Neural progenitor cell (in vitro differentiated cells): ENCODE measurements around the gene RMDN2.

ENCODE experiments used
- CTCF ChIP-seq: fragments of 200-600 bp; sonication (generic); IDR thresholded peaks from 2 replicates; pipeline ENCODE4 v1.5.1; 2017; ENCODE audit warnings: antibody characterized with exemption, mild to moderate bottlenecking
- EZH2 ChIP-seq: fragments of 200-600 bp; sonication (generic); IDR thresholded peaks from 2 replicates; pipeline ENCODE4 v1.6.1; 2017; ENCODE audit warnings: antibody characterized with exemption, mild to moderate bottlenecking, moderate library complexity

DNA sequence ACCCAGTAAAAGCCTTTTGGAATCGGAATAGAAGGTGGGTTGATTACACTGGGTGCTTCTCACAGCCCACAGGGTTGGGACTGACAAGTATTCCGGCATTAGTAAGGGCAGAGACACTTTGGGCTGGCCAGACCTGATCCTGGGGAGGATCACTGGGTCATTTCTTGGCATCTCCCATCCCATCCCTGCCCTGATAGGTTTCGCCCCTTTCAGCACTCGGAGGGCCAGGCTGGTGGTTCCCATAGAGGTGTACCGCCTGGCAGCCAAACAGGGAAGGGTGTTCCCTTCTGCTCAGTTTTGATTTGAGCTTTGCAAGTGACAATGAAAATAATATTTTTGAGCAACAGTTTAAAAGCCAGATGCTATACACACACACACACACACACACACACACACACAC is 113.6 kb downstream of the RMDN2 start:
- TF ChIP-seq CTCF = no peak
- TF ChIP-seq EZH2 = no peak
